NCI-H526 (cell line): Measurements from ENCODE around the gene CADM4.

Source experiments
- DNase-seq, 2 experiments: peaks; one replicate each; lab custom pipeline; 2025; lab: John Stamatoyannopoulos, UW

CADM4 gene

GRCh38 chr19:43634068-43634467 lies 5.6 kb downstream of the CADM4 start:
- DNase-seq: no peak

- no peak for DNase-seq
Observed at GRCh38 chr19:43633520-43633919, 6.1 kb downstream of the CADM4 start.

DNA sequence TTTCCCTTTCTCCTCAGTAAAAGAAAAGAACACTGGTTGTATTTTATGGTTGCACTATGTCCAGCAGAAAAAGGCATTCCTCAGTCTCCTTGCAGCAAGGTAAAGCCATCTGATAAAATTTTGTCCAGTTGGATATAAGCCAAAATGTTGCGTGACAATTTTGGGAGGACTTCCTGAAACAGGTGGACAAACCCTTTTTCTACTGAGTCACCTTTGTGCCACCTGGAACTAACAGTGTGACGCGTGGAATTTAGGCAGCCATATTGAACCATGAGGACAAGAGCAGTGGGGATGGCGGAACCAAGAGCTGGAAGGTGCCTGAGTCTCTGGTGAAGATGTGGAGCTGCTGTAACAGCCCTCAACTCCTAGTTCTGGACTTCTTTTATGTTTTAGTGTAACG lies 8.2 kb downstream of the CADM4 start:
- no peak for DNase-seq

DNA sequence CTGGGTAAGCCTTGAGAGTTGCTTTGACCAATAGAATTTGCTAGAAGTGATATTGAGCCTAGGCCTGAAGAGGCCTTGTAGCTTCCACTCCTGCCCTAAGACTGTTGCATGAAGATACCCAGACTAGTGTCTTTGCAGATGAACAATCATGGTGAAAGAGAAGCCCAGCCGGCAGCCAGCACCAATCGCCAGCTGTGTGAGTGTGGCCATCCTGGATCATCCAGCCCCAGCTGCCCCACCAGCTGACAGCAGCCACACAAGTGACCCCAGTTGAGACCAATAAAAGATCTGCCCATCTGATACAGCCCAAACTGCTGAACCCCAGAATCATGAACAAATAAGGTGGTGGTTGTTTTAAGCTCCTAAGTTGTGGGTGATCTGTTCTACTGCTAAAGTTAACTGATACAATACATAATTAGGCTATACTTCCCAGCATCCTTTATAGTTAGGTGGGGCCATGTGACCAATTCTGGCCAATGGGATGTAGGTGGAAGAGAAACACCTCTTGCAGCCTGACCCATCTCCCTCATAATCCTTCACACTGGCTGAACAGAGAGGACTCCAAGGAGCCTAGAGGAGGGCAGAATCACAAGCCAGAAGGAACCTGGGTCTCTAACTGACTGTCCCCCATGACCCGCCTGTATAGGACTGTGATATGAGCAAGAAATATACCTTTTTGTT lies 10.9 kb downstream of the CADM4 start:
- DNase-seq: no peak

DNA sequence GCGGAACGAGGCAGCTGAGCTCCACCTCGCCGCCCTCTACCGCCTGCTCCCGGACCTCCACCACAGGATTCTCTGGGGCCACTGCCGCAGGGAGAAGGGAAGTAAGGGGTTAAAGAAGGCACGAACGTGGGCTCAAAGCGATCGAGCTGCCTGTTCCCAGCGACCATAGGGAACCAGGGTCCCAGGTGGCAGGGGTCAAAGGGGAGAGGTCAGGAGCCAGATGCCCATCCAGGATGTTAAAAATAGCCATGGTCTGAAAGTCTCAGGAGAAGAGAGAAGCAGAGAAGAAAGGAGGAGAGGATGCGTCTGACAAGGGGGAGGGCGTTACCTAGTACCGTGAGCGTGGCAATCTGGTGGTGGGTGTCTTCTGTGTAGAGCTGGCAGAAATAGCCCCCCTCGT lies 12.8 kb downstream of the CADM4 start:
- no peak for DNase-seq

GRCh38 chr19:43625918-43626579 lies 13.6 kb downstream of the CADM4 start:
- DNase-seq: peak in 1 of 2 experiments; percentile 28

DNA sequence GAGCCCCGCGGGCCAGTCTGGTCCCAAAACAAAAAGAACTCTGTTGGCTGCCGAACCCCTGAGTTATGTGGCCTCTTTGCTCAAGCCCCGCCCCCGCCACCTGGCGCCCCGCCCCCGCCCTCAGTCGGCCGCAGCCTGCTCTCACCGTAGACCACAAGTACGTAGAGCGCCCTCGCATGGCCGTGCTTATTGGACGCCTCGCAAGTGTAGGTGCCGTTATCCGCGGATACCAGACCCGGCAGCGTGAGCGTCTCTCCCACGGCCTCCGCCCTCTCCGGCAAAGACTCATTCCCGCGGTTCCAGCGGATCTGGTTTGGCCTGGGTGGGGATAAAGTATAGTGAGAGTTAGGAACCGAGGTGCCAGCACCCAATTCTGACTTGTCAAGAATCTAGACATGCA lies 14.7 kb downstream of the CADM4 start:
- no peak for DNase-seq

DNA sequence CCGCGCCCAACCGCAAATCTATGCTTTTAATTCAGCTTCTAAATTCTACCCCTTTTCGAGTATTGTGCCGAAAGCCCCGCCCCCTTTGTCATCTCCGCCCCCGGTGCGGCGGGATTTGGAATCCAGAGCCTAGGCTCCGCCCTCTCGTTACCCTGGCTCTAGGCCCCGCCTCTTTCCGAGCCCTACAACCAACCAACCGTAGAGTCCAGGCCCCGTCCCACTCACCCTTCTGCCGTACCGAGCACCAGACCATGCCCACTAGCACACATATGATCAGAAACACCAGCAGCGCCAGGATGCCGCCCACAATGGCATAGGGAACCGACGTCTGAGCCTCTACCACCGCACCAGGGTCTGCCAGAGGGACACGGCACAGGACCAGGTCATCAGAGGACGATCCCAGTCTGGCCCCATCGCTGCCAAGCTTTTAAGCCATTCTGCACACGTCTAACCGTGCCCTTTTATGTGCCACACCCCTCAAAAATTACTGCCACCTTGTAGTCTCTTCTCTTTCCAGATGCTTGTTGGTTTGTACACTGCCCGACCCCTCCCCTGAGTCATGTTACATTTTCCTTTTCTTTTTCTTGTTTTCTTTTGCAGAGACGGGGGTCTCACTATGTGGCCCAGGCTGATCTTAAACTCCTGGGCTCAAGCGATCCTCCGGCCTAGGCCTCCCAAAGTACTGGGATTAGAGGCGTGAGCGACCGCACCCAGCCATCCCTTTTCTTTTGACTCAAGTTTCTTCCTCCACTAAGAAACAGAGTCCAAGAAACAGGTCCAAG lies 15.6 kb downstream of the CADM4 start:
- peak in 1 of 2 experiments; percentile 20 for DNase-seq

DNA sequence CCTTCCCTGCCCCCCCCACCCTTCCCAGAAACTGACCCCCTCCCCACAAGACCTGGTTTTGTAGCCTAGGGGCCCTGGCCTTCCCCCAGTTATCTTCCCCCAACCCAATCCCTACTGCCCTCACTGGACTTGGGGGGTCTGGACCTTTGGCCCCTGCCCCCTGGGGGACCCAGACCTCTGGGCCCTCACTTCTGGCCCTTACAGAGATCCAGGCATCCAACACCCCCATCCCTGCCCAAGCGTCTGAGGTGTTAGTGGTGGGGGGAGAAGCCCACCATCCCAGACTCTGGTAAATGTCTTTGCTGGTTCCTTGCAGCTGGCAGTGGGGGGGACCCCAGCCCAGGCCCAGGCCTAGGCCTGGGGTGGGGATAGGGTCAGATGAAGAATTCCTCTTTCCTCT lies 16.7 kb downstream of the CADM4 start:
- DNase-seq: no peak

- no peak for DNase-seq
Observed at GRCh38 chr19:43622070-43622469, 17.6 kb downstream of the CADM4 start.

GRCh38 chr19:43620061-43621001 lies 19.3 kb downstream of the CADM4 start:
- no peak for DNase-seq

DNA sequence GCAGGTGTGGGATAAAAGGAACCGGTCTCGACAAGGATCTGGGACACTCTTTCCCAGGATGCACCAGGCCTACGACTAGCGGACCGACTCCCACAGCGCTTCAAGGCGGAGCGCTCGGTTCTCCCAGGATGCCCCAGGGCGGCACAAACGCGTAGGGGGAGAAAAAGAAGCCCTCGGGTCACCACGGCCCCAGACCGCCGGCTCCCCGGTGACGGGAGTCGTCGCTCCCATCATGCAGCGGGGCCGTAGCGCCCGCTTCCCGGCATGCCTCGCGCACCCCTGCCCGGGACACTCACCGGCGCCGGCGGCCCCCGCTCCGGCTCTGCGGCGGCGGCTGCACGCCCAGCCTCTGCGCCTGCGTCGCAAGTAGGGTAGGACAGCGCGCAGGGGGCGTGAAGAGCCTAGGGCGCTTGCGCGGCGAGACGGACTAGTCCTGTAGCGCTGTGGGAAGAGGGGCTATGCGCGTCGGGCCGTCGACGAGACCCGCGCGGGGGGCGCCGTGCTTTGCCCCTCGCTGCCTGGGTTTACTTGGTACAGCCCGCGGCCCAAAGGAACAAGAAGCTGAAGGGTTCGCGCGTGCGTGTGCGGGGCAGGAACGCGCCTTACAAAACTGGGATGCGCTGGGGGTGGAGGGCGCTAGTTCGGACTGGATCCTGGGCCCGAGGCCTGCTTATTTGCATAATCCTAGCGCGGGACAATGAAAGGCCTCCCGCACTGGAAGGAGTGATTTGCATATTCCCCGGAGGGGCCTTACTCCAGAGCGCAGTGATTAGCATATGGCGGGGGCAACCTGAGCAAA lies 20.2 kb downstream of the CADM4 start, which contains the start of gene ZNF428:
Gene ZNF428, minus strand, starts transcription at position 368 of the 799 bp plus-strand sequence. CDS start 5,325 bp downstream, outside the sequence.
- DNase-seq: peak; percentile 99 to 100

- peak; percentile 79 to 85 for DNase-seq
Observed at GRCh38 chr19:43618921-43619261, 20.8 kb downstream of the CADM4 start.

GRCh38 chr19:43616954-43617353 lies 22.7 kb downstream of the CADM4 start:
- no peak for DNase-seq

- DNase-seq: no peak
Observed at GRCh38 chr19:43616306-43616705, 23.3 kb downstream of the CADM4 start.

GRCh38 chr19:43612374-43612773 lies 27.3 kb downstream of the CADM4 start:
- DNase-seq: no peak

GRCh38 chr19:43611788-43612187 lies 27.9 kb downstream of the CADM4 start, which contains the start of gene SRRM5:
SRRM5 (plus strand) TSS chr19:43612088; CDS start chr19:43612122, 34 bp downstream.
- DNase-seq: no peak

GRCh38 chr19:43610493-43610892 lies 29.2 kb downstream of the CADM4 start:
- no peak for DNase-seq

GRCh38 chr19:43609872-43610271 lies 29.8 kb downstream of the CADM4 start:
- DNase-seq: no peak

DNA sequence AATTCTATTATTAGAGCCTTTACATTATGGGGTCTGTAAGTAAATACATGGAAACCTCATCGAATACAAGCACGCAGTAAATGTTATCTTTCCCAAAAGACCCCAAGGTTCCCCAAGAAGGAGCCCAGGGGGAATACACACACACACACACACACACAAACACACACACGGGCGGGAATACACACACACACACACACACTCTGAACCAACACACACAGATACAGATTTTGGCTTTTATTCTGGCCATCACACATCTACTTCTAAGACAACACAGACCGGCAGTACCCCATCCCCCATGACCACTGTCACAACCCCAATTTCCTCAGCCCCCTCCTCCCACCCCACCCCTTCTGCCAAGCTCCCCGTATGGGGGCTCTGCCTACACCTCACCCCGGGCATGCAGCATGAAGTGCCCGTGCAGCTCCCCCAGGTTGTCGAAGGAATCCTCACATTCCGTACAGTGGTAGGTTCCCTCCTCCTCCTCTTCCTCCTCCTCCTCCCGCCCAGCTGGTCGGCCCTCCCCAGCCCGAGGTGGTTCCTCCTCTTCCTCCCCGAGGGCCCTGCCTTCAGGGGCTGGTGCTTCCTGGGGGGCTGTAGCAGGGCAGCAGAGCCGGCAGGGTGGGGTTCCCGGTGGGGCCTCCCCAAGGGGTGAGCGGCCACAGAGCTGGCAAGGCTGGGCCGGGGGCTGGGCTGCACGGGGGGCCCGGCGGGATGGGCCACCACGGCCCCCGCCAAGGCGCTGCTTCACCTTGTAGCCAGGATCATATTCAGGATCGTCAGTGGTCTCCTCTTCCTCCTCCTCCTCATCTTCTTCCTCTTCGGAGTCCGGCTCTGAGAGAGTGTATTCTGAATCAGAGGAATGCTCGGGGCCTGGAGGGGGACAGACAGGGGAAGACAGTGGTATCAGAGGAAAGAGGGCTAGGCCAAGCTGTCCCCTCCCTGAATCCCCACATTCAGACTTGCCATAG lies 32.1 kb downstream of the CADM4 start:
- DNase-seq: no peak
